ENCODE data around the gene MBD3L2.
"Not testable (repeated sequence)": the region's sequence is repeated elsewhere in the genome, so short reads cannot be mapped to it uniquely, and the experiment has no call there.

MBD3L2 gene

GRCh38 chr19:7049021-7049420 lies at the start of gene MBD3L2:
MBD3L2 (plus strand) TSS chr19:7049321; CDS start chr19:7049374, 53 bp downstream.
- not testable (repeated sequence) for DNase-seq (ENCODE audit: low read depth)

GRCh38 chr19:6999933-7000332 lies 49.2 kb upstream of the MBD3L2 start:
- DNase-seq (ENCODE audit: low read depth), result no peak

GRCh38 chr19:7000333-7000732 lies 48.8 kb upstream of the MBD3L2 start:
- no peak for DNase-seq (ENCODE audit: low read depth)

GRCh38 chr19:7000816-7001215 lies 48.3 kb upstream of the MBD3L2 start:
- no peak for DNase-seq (ENCODE audit: low read depth)

GRCh38 chr19:7004313-7004931 lies 44.7 kb upstream of the MBD3L2 start:
- no peak for DNase-seq (ENCODE audit: low read depth)

- no peak for DNase-seq (ENCODE audit: low read depth)
Observed at GRCh38 chr19:7006135-7006704, 42.9 kb upstream of the MBD3L2 start.

GRCh38 chr19:7007859-7008258 lies 41.3 kb upstream of the MBD3L2 start:
- no peak for DNase-seq (ENCODE audit: low read depth)

GRCh38 chr19:7010722-7011593 lies 38.2 kb upstream of the MBD3L2 start:
- no peak for DNase-seq (ENCODE audit: low read depth)

GRCh38 chr19:7013678-7014077 lies 35.4 kb upstream of the MBD3L2 start:
- DNase-seq (ENCODE audit: low read depth), result no peak

- DNase-seq (ENCODE audit: low read depth), result no peak
Observed at GRCh38 chr19:7018828-7019227, 30.3 kb upstream of the MBD3L2 start.

- not testable (repeated sequence) for DNase-seq (ENCODE audit: low read depth)
Observed at GRCh38 chr19:7021331-7021730, 27.8 kb upstream of the MBD3L2 start, which contains the start of gene MBD3L2B. MBD3L2B (minus strand) TSS chr19:7021431; CDS start chr19:7021397, 34 bp downstream.

GRCh38 chr19:7028790-7029189 lies 20.3 kb upstream of the MBD3L2 start:
- DNase-seq (ENCODE audit: low read depth), result not testable (repeated sequence)

- not testable (repeated sequence) for DNase-seq (ENCODE audit: low read depth)
Observed at GRCh38 chr19:7030278-7030677, 18.8 kb upstream of the MBD3L2 start, which contains the start of gene MBD3L5. MBD3L5 (plus strand) TSS chr19:7030578; CDS start chr19:7030612, 34 bp downstream.

GRCh38 chr19:7040079-7040478 lies 9.0 kb upstream of the MBD3L2 start, which contains the start of gene MBD3L4:
MBD3L4 (minus strand) TSS chr19:7040179; CDS start chr19:7040144, 35 bp downstream.
- not testable (repeated sequence) for DNase-seq (ENCODE audit: low read depth)

GRCh38 chr19:7041563-7041962 lies 7.6 kb upstream of the MBD3L2 start:
- DNase-seq (ENCODE audit: low read depth), result not testable (repeated sequence)

- not testable (repeated sequence) for DNase-seq (ENCODE audit: low read depth)
Observed at GRCh38 chr19:7051421-7051820, 2.3 kb downstream of the MBD3L2 start.

GRCh38 chr19:7052896-7053295 lies 3.8 kb downstream of the MBD3L2 start:
- DNase-seq (ENCODE audit: low read depth), result not testable (repeated sequence)

GRCh38 chr19:7054635-7055368 lies 5.7 kb downstream of the MBD3L2 start:
- DNase-seq (ENCODE audit: low read depth), result not testable (repeated sequence)

- not testable (repeated sequence) for DNase-seq (ENCODE audit: low read depth)
Observed at GRCh38 chr19:7055679-7056078, 6.6 kb downstream of the MBD3L2 start.

- not testable (repeated sequence) for DNase-seq (ENCODE audit: low read depth)
Observed at GRCh38 chr19:7056371-7056770, 7.2 kb downstream of the MBD3L2 start.

GRCh38 chr19:7058576-7058975 lies 9.5 kb downstream of the MBD3L2 start, which contains the start of gene MBD3L3:
MBD3L3 (minus strand) TSS chr19:7058676; CDS start chr19:7058605, 71 bp downstream.
- not testable (repeated sequence) for DNase-seq (ENCODE audit: low read depth)

- DNase-seq (ENCODE audit: low read depth), result not testable (repeated sequence)
Observed at GRCh38 chr19:7059977-7060376, 10.9 kb downstream of the MBD3L2 start.
